BJ (cell line): ENCODE results near the gene LDB1. TPM values are rescaled to one million over a fixed set of nuclear protein-coding genes. Genes with fewer than 3 reads are reported as not detected.

Source experiments
- CTCF ChIA-PET: fragments of 350-600 bp; formaldehyde crosslinking; extraction: SDS; loops from one replicate; lab custom pipeline; 2021; ENCODE audit warnings: antibody characterized with exemption, inconsistent platforms; lab: Yijun Ruan, JAX
- POLR2A ChIA-PET: fragments of 300-600 bp; sonication (Branson Sonifier 250); formaldehyde crosslinking; extraction: SDS; loops from one replicate; lab custom pipeline; 2021; ENCODE audit warnings: antibody characterized with exemption; lab: Charles Lee
- DNase-seq: peaks from one replicate; pipeline ENCODE4 v3.0.0-alpha.2; 2011; ENCODE audit warnings: low read depth
- H3K27me3 ChIP-seq: 2 replicates; pipeline ENCODE4 v1.6.0; 2011; ENCODE audit warnings: low read length; ENCODE audit not compliant: control insufficient read depth, insufficient read depth
- H3K36me3 ChIP-seq: 2 replicates; pipeline ENCODE4 v1.5.1; 2011; ENCODE audit warnings: low read length; ENCODE audit not compliant: control insufficient read depth, insufficient read depth
- H3K4me3 ChIP-seq: 2 replicates; pipeline ENCODE4 v1.5.1; 2011; ENCODE audit warnings: low read depth, mild to moderate bottlenecking, control low read depth, low read length
- CTCF ChIP-seq: IDR thresholded peaks from 2 replicates; pipeline ENCODE4 v1.5.1; 2011; ENCODE audit warnings: low read depth, mild to moderate bottlenecking, control low read depth, inconsistent platforms, low read length, moderate library complexity; ENCODE audit not compliant: insufficient read depth
- polyA plus RNA-seq: library from polyadenylated mRNA; depleted of rRNA; stranded (reverse); fragments of >200 nt; gene quantifications from 2 replicates; pipeline ENCODE4 v1.2.3, GENCODE V29; 2011

Gene LDB1
- polyA plus RNA-seq, 1 experiment: 115 TPM

- no peak for TF ChIP-seq CTCF
- H3K36me3 ChIP-seq: 0 out of 2 replicates have a peak, but pooled peaks cover 1% of the 10 kb centered on the region
- no peaks in the 10 kb centered on the region for H3K27me3 ChIP-seq
- POLR2A ChIA-PET: no interaction called here
- CTCF ChIA-PET: interaction anchor here (4.0 kb wide), 1 partner anchor 13 kb away, joined by 24 read pairs; no protein-coding TSS in a partner anchor
- DNase-seq: no peak
- H3K4me3 ChIP-seq: no peak overlapping the region
Measured at GRCh38 chr10:102086196-102086595, 34.0 kb downstream of the LDB1 start.

- no peak for TF ChIP-seq CTCF
- DNase-seq: no peak
- Histone ChIP-seq H3K4me3 (no peak overlapping the region), H3K27me3 (no peaks in the 10 kb centered on the region), H3K36me3 (0 out of 2 replicates have a peak, but pooled peaks cover 1% of the 10 kb centered on the region)
- ChIA-PET CTCF (interaction anchor here (4.0 kb wide), 1 partner anchor 12 kb away, joined by 24 read pairs; no protein-coding TSS in a partner anchor), POLR2A (no interaction called here)
Measured at GRCh38 chr10:102085336-102085735, 34.8 kb downstream of the LDB1 start.

- CTCF ChIA-PET: interaction anchor here (1.0 to 4.0 kb wide), 5 partner anchors 11 to 242 kb away, joined by 3 to 24 read pairs (median 4); no protein-coding TSS in a partner anchor
- TF ChIP-seq CTCF: no peak
- Histone ChIP-seq H3K4me3 (no peak overlapping the region), H3K36me3 (0 out of 2 replicates have a peak, but pooled peaks cover 1% of the 10 kb centered on the region), H3K27me3 (no peaks in the 10 kb centered on the region)
- POLR2A ChIA-PET: no interaction called here
- DNase-seq: no peak
Measured at GRCh38 chr10:102083541-102083940, 36.6 kb downstream of the LDB1 start.

DNA sequence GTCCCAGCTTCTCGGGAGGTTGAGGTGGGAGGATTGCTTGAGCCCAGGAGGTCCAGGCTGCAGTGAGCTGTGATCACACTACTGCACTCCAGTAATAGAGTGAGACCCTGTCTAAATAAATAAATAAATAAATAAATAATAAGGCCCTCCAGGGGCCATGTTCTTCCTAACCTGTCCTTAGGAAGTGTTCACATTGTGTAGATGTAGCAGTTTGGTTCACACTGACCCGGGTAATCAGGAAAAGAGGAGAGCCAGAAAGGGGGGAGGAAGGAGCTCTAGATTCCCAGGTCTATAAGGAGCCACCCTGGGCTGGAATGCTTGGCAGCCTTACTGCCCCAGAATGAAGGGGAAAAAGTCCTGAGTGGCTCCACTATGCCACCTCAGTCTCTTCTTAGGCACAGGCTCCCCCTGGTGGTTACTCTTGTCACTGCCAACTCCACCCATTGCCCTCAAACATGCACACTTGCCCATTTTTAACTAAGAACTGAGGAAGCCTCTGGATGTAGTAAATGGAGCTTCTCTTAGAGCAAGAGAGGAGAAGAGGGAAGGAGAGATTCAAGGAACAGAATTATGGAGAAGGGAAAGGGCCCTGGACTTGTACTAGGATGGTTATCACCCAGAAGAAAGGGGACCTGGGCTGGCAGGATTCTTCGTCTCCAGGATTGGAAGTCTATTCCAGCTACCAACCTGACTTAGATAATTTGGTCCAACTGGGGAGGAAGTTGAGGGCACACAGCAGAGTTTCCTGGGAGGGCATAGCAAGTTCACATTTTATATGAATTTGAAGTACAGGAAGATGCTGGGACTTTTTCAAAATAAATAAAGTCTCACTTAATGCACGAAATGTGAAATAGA lies 47.3 kb downstream of the LDB1 start:
- Histone ChIP-seq H3K4me3 (no peak overlapping the region), H3K36me3 (0 out of 2 replicates have a peak, but pooled peaks cover 1% of the 10 kb centered on the region), H3K27me3 (no peaks in the 10 kb centered on the region)
- no peak for DNase-seq
- ChIA-PET POLR2A (no interaction called here), CTCF (interaction anchor here (0.6 to 2.8 kb wide), 34 partner anchors 8 to 939 kb away, joined by 3 to 24 read pairs (median 5); no protein-coding TSS in a partner anchor)
- TF ChIP-seq CTCF: peak; percentile 95

DNA sequence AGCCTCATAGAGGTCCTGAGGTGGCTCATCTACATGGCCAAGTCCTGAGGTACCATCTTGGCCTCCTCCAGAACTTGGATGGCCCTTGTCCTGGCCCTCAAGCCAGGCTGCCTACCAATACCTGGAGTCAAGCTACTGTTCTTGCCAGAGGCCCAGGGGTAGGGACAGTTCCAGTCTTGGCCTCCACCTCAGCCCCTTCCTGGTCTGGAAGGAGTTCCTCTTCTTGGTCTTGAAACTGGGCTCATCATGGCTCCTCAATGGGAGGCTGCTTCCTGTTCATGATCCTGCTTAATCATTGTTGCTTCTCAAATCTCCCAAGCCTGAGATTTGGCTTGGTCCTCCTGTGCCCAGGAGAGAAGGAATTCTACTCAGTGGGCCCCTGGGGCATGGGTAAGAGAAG lies 51.1 kb downstream of the LDB1 start:
- CTCF ChIA-PET: interaction anchor here (1.3 to 3.2 kb wide), 6 partner anchors 12 to 233 kb away, joined by 3 to 11 read pairs (median 4); no protein-coding TSS in a partner anchor
- no peaks in the 10 kb centered on the region for H3K27me3 ChIP-seq
- TF ChIP-seq CTCF: no peak
- DNase-seq: no peak
- H3K36me3 ChIP-seq: peaks cover 8% of the 10 kb centered on the region
- no peak overlapping the region for H3K4me3 ChIP-seq
- POLR2A ChIA-PET: no interaction called here
